ENCODE data around the gene OPCML.

The OPCML gene

GRCh38 chr11:133015457-133015856 is 516.8 kb downstream of the OPCML start:
- DNase-seq = peak; percentile 7

- DNase-seq = no peak
These were observed 518.0 kb downstream of the OPCML start for GRCh38 chr11:133014337-133014736.

GRCh38 chr11:133012803-133013202 is 519.5 kb downstream of the OPCML start:
- DNase-seq = no peak

- no peak for DNase-seq
These were observed 520.7 kb downstream of the OPCML start for GRCh38 chr11:133011604-133012003.

GRCh38 chr11:133007027-133007584 is 525.2 kb downstream of the OPCML start:
- no peak for DNase-seq

- no peak for DNase-seq
These were observed 527.9 kb downstream of the OPCML start for GRCh38 chr11:133004369-133004768.

- DNase-seq = no peak
These were observed 532.8 kb downstream of the OPCML start for GRCh38 chr11:132999516-132999915.

GRCh38 chr11:132999031-132999430 is 533.3 kb downstream of the OPCML start:
- no peak for DNase-seq

- DNase-seq = no peak
These were observed 534.9 kb downstream of the OPCML start for GRCh38 chr11:132997396-132997795.

- no peak for DNase-seq
These were observed 537.3 kb downstream of the OPCML start for GRCh38 chr11:132994966-132995365.

- DNase-seq = no peak
These were observed 538.3 kb downstream of the OPCML start for GRCh38 chr11:132993991-132994502.

- peak; percentile 19 for DNase-seq
These were observed 539.3 kb downstream of the OPCML start for GRCh38 chr11:132992838-132993631.

- DNase-seq = no peak
These were observed 543.9 kb downstream of the OPCML start for GRCh38 chr11:132988411-132988810.

GRCh38 chr11:132987936-132988335 is 544.4 kb downstream of the OPCML start:
- no peak for DNase-seq

- no peak for DNase-seq
These were observed 548.7 kb downstream of the OPCML start for GRCh38 chr11:132983641-132983978.

GRCh38 chr11:132982772-132983640 is 549.3 kb downstream of the OPCML start:
- DNase-seq = no peak

GRCh38 chr11:132981131-132981956 is 551.0 kb downstream of the OPCML start:
- no peak for DNase-seq

GRCh38 chr11:132980670-132981069 is 551.6 kb downstream of the OPCML start:
- DNase-seq = no peak

- DNase-seq = no peak
These were observed 554.6 kb downstream of the OPCML start for GRCh38 chr11:132977746-132978145.

GRCh38 chr11:132977241-132977640 is 555.1 kb downstream of the OPCML start:
- no peak for DNase-seq

GRCh38 chr11:132976115-132976514 is 556.2 kb downstream of the OPCML start:
- no peak for DNase-seq

- peak; percentile 41 for DNase-seq
These were observed 558.6 kb downstream of the OPCML start for GRCh38 chr11:132973686-132974085.

GRCh38 chr11:132972565-132972964 is 559.7 kb downstream of the OPCML start:
- no peak for DNase-seq

All from NCI-H82 (cell line).